ENCODE measurements around the gene GLIPR1. TPM values are rescaled to one million over a fixed set of nuclear protein-coding genes. Genes with fewer than 3 reads are reported as not detected.

GLIPR1 gene
- total and polyA plus RNA-seq, 10 of the 15 experiments (the other 5 are each of a cell fraction or from before 2014, with no cell fraction given): 18.2 to 62.6 (median 32.2) TPM

DNA sequence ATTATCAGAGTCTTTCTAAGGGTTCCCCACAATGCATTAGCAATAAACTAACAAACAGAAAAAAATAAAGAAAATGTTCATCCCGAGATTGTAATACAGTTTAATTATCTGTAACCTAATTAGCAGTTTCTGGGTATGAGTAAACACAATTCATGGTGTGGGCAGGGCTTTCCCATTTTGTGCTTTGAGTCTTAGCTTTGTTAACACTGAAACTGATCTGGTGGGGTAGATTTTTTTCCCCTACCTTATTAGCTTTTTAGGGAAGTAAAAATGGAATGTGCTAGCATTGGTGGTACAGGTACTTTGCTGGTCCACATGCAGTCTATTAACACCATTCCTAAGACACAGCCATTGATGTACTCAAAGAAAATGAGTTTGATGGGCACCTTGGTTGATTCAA is 49.3 kb downstream of the GLIPR1 start (continued):
- TF ChIP-seq, protein P1, sequence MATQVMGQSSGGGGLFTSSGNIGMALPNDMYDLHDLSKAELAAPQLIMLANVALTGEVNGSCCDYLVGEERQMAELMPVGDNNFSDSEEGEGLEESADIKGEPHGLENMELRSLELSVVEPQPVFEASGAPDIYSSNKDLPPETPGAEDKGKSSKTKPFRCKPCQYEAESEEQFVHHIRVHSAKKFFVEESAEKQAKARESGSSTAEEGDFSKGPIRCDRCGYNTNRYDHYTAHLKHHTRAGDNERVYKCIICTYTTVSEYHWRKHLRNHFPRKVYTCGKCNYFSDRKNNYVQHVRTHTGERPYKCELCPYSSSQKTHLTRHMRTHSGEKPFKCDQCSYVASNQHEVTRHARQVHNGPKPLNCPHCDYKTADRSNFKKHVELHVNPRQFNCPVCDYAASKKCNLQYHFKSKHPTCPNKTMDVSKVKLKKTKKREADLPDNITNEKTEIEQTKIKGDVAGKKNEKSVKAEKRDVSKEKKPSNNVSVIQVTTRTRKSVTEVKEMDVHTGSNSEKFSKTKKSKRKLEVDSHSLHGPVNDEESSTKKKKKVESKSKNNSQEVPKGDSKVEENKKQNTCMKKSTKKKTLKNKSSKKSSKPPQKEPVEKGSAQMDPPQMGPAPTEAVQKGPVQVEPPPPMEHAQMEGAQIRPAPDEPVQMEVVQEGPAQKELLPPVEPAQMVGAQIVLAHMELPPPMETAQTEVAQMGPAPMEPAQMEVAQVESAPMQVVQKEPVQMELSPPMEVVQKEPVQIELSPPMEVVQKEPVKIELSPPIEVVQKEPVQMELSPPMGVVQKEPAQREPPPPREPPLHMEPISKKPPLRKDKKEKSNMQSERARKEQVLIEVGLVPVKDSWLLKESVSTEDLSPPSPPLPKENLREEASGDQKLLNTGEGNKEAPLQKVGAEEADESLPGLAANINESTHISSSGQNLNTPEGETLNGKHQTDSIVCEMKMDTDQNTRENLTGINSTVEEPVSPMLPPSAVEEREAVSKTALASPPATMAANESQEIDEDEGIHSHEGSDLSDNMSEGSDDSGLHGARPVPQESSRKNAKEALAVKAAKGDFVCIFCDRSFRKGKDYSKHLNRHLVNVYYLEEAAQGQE (IDR thresholded peaks at IDR 0.05; ENCODE audit: low read depth, low read length): no peak
- TF ChIP-seq POLR2AphosphoS2 (IDR thresholded peaks at IDR 0.05; ENCODE audit: low read depth, low read length) (no peak), IKZF2 (IDR thresholded peaks at IDR 0.05) (peak; percentile 79 to 87), IKZF1 (conservative IDR thresholded peaks at IDR 0.05) (peak; percentile 75)

DNA sequence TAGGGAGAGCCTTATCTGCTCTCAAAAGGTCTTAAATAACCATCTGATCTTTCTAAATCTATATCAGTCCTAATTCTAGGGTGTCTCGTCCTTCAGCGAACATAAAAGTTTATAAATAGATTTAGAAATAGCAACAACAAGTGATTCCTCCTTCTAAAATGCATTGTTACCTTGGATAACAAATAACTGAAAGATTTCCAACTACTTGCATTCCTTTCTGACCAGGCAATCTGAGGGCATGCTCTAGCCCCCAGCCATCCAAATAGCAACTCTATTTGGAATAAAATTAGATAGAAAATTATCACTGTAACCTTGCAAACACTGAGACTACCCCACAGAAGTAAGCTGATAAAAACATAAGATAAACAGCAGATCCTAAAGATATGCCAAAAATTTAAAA is 52.7 kb downstream of the GLIPR1 start:
- intact Hi-C loops (cut with micrococcal nuclease; ENCODE audit: unreplicated experiment): no loop called here
- Histone ChIP-seq H3K4me1 (ENCODE audit: control insufficient read depth, insufficient read depth, low read length) (no peaks in the 10 kb centered on the region), H3K4me2 (ENCODE audit: control insufficient read depth, insufficient read depth) (no peak overlapping the region), H3K36me3 (ENCODE audit: control insufficient read depth in 2 of 2, insufficient read depth in 2 of 2, low read length in 1 of 2) (no peaks in the 10 kb centered on the region), H3K27me3 (replicated peaks in 1 of 2; ENCODE audit: control insufficient read depth in 2 of 2, insufficient read depth in 2 of 2, low read length in 1 of 2) (no peaks in the 10 kb centered on the region), H3K4me3 (no peak overlapping the region), H3K79me2 (ENCODE audit: control insufficient read depth, insufficient read depth, low read length) (no peaks in the 10 kb centered on the region), H3K27ac (ENCODE audit: control insufficient read depth, insufficient read depth) (no peak overlapping the region), H4K20me1 (ENCODE audit: control insufficient read depth, insufficient read depth) (no peaks in the 10 kb centered on the region), H3K9ac (ENCODE audit: control insufficient read depth, insufficient read depth, low read length) (no peak overlapping the region), H3K9me3 (replicated peaks; ENCODE audit: control insufficient read depth, insufficient read depth, low read length) (no peaks in the 10 kb centered on the region), H2AFZ (ENCODE audit: control insufficient read depth, low read depth, low read length) (no peak overlapping the region)
- BruUV-seq (replicated peaks): no TSS peak
- FAIRE-seq (no peak), DNase-seq (ENCODE audit: low read depth, low spot score) (no peak), ATAC-seq (no peak)
- ChIA-PET CTCF (no interaction called here), RAD21 (ENCODE audit: unreplicated experiment) (interaction anchor here (0.8 to 1.4 kb wide), 3 partner anchors 11 to 504 kb away, joined by 3 to 4 read pairs (median 3); partner anchors contain the start of gene PHLDA1), POLR2A (no interaction called here), SMC1A (ENCODE audit: uncharacterized antibody, unreplicated experiment) (interaction anchor here (0.6 to 1.1 kb wide), 2 partner anchors 114 to 241 kb away, joined by 3 read pairs; no protein-coding TSS in a partner anchor)
- 82% methylated on average over 2 of the region's 2 CpGs for WGBS (ENCODE audit: insufficient coverage, insufficient replicate concordance, low lambda C conversion rate, missing lambda C conversion rate)
- TF ChIP-seq, protein P2, sequence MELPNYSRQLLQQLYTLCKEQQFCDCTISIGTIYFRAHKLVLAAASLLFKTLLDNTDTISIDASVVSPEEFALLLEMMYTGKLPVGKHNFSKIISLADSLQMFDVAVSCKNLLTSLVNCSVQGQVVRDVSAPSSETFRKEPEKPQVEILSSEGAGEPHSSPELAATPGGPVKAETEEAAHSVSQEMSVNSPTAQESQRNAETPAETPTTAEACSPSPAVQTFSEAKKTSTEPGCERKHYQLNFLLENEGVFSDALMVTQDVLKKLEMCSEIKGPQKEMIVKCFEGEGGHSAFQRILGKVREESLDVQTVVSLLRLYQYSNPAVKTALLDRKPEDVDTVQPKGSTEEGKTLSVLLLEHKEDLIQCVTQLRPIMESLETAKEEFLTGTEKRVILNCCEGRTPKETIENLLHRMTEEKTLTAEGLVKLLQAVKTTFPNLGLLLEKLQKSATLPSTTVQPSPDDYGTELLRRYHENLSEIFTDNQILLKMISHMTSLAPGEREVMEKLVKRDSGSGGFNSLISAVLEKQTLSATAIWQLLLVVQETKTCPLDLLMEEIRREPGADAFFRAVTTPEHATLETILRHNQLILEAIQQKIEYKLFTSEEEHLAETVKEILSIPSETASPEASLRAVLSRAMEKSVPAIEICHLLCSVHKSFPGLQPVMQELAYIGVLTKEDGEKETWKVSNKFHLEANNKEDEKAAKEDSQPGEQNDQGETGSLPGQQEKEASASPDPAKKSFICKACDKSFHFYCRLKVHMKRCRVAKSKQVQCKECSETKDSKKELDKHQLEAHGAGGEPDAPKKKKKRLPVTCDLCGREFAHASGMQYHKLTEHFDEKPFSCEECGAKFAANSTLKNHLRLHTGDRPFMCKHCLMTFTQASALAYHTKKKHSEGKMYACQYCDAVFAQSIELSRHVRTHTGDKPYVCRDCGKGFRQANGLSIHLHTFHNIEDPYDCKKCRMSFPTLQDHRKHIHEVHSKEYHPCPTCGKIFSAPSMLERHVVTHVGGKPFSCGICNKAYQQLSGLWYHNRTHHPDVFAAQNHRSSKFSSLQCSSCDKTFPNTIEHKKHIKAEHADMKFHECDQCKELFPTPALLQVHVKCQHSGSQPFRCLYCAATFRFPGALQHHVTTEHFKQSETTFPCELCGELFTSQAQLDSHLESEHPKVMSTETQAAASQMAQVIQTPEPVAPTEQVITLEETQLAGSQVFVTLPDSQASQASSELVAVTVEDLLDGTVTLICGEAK (IDR thresholded peaks at IDR 0.05; ENCODE audit: borderline replicate concordance): no peak
- TF ChIP-seq CBFB (IDR thresholded peaks at IDR 0.05; ENCODE audit: low read depth) (no peak), KAT2A (conservative IDR thresholded peaks at IDR 0.05; ENCODE audit: control insufficient read depth, low read depth, low read length) (no peak), ESRRA (IDR thresholded peaks at IDR 0.05; ENCODE audit: low read length) (no peak), ZNF622 (IDR thresholded peaks at IDR 0.05) (no peak), FOS (IDR thresholded peaks at IDR 0.05; ENCODE audit: borderline replicate concordance, extremely low read depth, insufficient read length) (no peak)
- in situ Hi-C loops (cut with MboI): no loop called here

All from GM12878 (cell line).